GM23338 (cell line): ENCODE data around the gene TNNT2. TPM values are rescaled to one million over a fixed set of nuclear protein-coding genes. Genes with fewer than 3 reads are reported as not detected.

Experiments used
- ATAC-seq: fragments of 200-7000 bp; cut with Tn5 transposase; 3 replicates; pipeline ENCODE4 v1.9.1; 2020
- DNase-seq: peaks from one replicate; pipeline ENCODE4 v3.0.0-alpha.2; 2015; ENCODE audit warnings: low spot score
- H2AFZ ChIP-seq: fragments of 200-600 bp; sonication (generic); 2 replicates; pipeline ENCODE4 v1.8.0; 2016; ENCODE audit warnings: antibody characterized with exemption, mild to moderate bottlenecking, moderate library complexity
- H3F3A ChIP-seq: fragments of 200-600 bp; sonication (generic); replicated peaks from 2 replicates; pipeline ENCODE4 v1.8.0; 2017; ENCODE audit warnings: antibody characterized with exemption, mixed run types, low read depth
- H3K27ac ChIP-seq: fragments of 200-600 bp; sonication (generic); 2 replicates; pipeline ENCODE4 v1.6.1; 2016; ENCODE audit warnings: low read depth
- H3K27me3 ChIP-seq: fragments of 200-600 bp; sonication (generic); 2 replicates; pipeline ENCODE4 v1.8.0; 2016; ENCODE audit warnings: mild to moderate bottlenecking, mixed run types, moderate library complexity; ENCODE audit not compliant: insufficient read depth
- H3K36me3 ChIP-seq: fragments of 200-600 bp; sonication (generic); 2 replicates; pipeline ENCODE4 v1.8.0; 2016; ENCODE audit warnings: mild to moderate bottlenecking; ENCODE audit not compliant: insufficient read depth
- H3K4me1 ChIP-seq: fragments of 200-600 bp; sonication (generic); 2 replicates; pipeline ENCODE4 v1.8.0; 2016; ENCODE audit warnings: mild to moderate bottlenecking, moderate library complexity; ENCODE audit not compliant: insufficient read depth
- H3K4me2 ChIP-seq: fragments of 200-600 bp; sonication (generic); 2 replicates; pipeline ENCODE4 v1.7.1; 2017; ENCODE audit warnings: mixed run types
- H3K4me3 ChIP-seq: fragments of 200-600 bp; sonication (generic); 2 replicates; pipeline ENCODE4 v1.6.1; 2016; ENCODE audit warnings: mixed run types
- H3K79me2 ChIP-seq: fragments of 200-600 bp; sonication (generic); replicated peaks from 2 replicates; pipeline ENCODE4 v1.8.0; 2017; ENCODE audit warnings: mild to moderate bottlenecking; ENCODE audit not compliant: insufficient read depth
- H3K9me2 ChIP-seq: fragments of 200-600 bp; sonication (generic); 2 replicates; pipeline ENCODE4 v1.8.0; 2017; ENCODE audit not compliant: insufficient read depth
- H4K20me1 ChIP-seq: fragments of 200-600 bp; sonication (generic); replicated peaks from 2 replicates; pipeline ENCODE4 v1.8.0; 2017; ENCODE audit warnings: mild to moderate bottlenecking; ENCODE audit not compliant: insufficient read depth
- H3K27ac Mint-ChIP-seq: 2 replicates; pipeline ENCODE4 v1.8.0; 2020; ENCODE audit warnings: inconsistent platforms, mild to moderate bottlenecking, moderate library complexity, mixed read lengths
- H3K27me3 Mint-ChIP-seq: 3 replicates; pipeline ENCODE4 v1.8.0; 2022; ENCODE audit warnings: low read depth, mild to moderate bottlenecking, moderate library complexity, mixed read lengths, inconsistent platforms; ENCODE audit not compliant: insufficient read depth, poor library complexity
- H3K36me3 Mint-ChIP-seq: 3 replicates; pipeline ENCODE4 v1.8.0; 2021; ENCODE audit warnings: low read depth, mild to moderate bottlenecking, inconsistent platforms, moderate library complexity, mixed read lengths
- H3K4me1 Mint-ChIP-seq: 3 replicates; pipeline ENCODE4 v1.8.0; 2020; ENCODE audit warnings: mild to moderate bottlenecking, inconsistent platforms, mixed read lengths
- H3K4me3 Mint-ChIP-seq: 3 replicates; pipeline ENCODE4 v1.8.0; 2021; ENCODE audit warnings: moderate library complexity, mild to moderate bottlenecking, inconsistent platforms, mixed read lengths
- H3K9me3 Mint-ChIP-seq: 3 replicates; pipeline ENCODE4 v1.8.0; 2020; ENCODE audit warnings: moderate library complexity, mild to moderate bottlenecking, inconsistent platforms, mixed read lengths
- CREB1 ChIP-seq: fragments of 250-450 bp; sonication (Bioruptor Pico); IDR thresholded peaks from 2 replicates; pipeline ENCODE4 v1.5.0; 2020; ENCODE audit warnings: low read depth, mild to moderate bottlenecking, moderate library complexity
- CTCF ChIP-seq, 2 experiments: fragments of 200-600 bp in 1 of 2; sonication (generic) in 1 of 2; conservative IDR thresholded peaks; 2 replicates each; pipeline versions ENCODE4 v1.5.1 to v1.6.1; 2016 to 2017; ENCODE audit warnings: antibody characterized with exemption in 2 of 2, low read depth in 2 of 2, mild to moderate bottlenecking in 2 of 2, moderate library complexity in 1 of 2
- ETS1 ChIP-seq: IDR thresholded peaks from 2 replicates; pipeline ENCODE4 v1.6.1; 2016; ENCODE audit warnings: antibody characterized with exemption
- EZH2 ChIP-seq: fragments of 200-600 bp; sonication (generic); IDR thresholded peaks from one replicate; pipeline ENCODE4 v1.8.0; 2017; ENCODE audit warnings: antibody characterized with exemption, mild to moderate bottlenecking, low read depth; ENCODE audit not compliant: unreplicated experiment
- EZH2phosphoT487 ChIP-seq: fragments of 200-600 bp; sonication (generic); IDR thresholded peaks from one replicate; pipeline ENCODE4 v1.8.1; 2018; ENCODE audit warnings: antibody characterized with exemption; ENCODE audit not compliant: unreplicated experiment
- JUNB ChIP-seq: IDR thresholded peaks from one replicate; pipeline ENCODE4 v1.6.1; 2016; ENCODE audit warnings: antibody characterized with exemption; ENCODE audit not compliant: unreplicated experiment
- NANOG ChIP-seq: IDR thresholded peaks from 2 replicates; pipeline ENCODE4 v1.6.1; 2016; ENCODE audit warnings: antibody characterized with exemption, borderline replicate concordance
- POLR2AphosphoS5 ChIP-seq: IDR thresholded peaks from 2 replicates; pipeline ENCODE4 v1.6.1; 2016; ENCODE audit warnings: antibody characterized with exemption, low read depth
- STAT1 ChIP-seq: IDR thresholded peaks from one replicate; pipeline ENCODE4 v1.6.1; 2016; ENCODE audit warnings: antibody characterized with exemption; ENCODE audit not compliant: unreplicated experiment
- ZNF114 ChIP-seq: fragments of 250-450 bp; sonication (Bioruptor Pico); IDR thresholded peaks from 2 replicates; pipeline ENCODE4 v1.5.0; 2020; ENCODE audit warnings: mild to moderate bottlenecking, moderate library complexity
- ZNF331 ChIP-seq: fragments of 250-450 bp; sonication (Bioruptor Pico); IDR thresholded peaks from 2 replicates; pipeline ENCODE4 v1.5.0; 2020; ENCODE audit warnings: low read depth, mild to moderate bottlenecking, moderate library complexity
- polyA plus RNA-seq: library from polyadenylated mRNA; unstranded; fragments of >200 nt; fragmentation: Nextera tagmentation; extraction: Ambion mirVana; gene quantifications from 2 replicates; pipeline ENCODE4 v1.2.1, GENCODE V29; 2016
- total RNA-seq: library from RNA; depleted of rRNA; stranded (reverse); fragments of >200 nt; shearing (Covaris generic); gene quantifications from 2 replicates; pipeline ENCODE4 v1.2.3, GENCODE V29; 2014
- TF ChIP-seq, protein P1 (sequence below): IDR thresholded peaks from one replicate; pipeline ENCODE4 v1.6.1; 2018; ENCODE audit warnings: antibody characterized with exemption; ENCODE audit not compliant: unreplicated experiment
- TF ChIP-seq, protein P2 (sequence below): fragments of 250-450 bp; sonication (Bioruptor Pico); IDR thresholded peaks from 2 replicates; pipeline ENCODE4 v1.5.0; 2020; ENCODE audit warnings: mild to moderate bottlenecking, moderate library complexity

Gene TNNT2
- total and polyA plus RNA-seq, 2 experiments from 2014 or later: 7.5 to 19.1 TPM

DNA sequence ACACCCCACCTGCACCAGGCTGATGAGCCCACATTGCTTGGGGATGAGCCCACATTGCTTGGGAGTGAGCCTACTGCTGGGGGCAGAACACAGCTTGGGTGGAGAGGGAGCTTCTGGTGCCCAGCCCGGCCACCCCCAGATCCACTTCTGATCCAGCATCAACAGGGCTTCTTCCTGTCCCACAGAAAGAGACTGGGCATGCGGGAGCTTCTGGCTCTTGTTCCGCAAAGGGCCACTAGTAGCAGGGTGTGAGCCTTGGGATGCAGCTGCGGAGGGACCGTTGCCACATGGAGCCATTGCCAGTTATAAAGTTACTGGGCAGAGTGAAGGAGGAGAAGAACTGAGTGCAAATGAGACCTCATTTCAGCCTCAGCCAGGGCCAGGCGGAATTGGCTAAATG, 57.8 kb downstream of the TNNT2 start:
- Mint-ChIP-seq H3K4me1 (no peaks in the 10 kb centered on the region; the same call in 2 of the 3 replicates), H3K36me3 (no peaks in the 10 kb centered on the region), H3K27ac (no peak overlapping the region), H3K27me3 (peaks cover 8% of the 10 kb centered on the region), H3K4me3 (no peak overlapping the region), H3K9me3 (no peaks in the 10 kb centered on the region)
- no peaks in the 10 kb centered on the region for H4K20me1 ChIP-seq
- H2AFZ ChIP-seq: no peak overlapping the region
- no peak overlapping the region for H3K27ac ChIP-seq
- TF ChIP-seq ZNF331 (no peak), POLR2AphosphoS5 (no peak), JUNB (no peak), NANOG (no peak), ETS1 (no peak), EZH2 (no peak), EZH2phosphoT487 (no peak), CREB1 (CRISPR knock-in tag) (no peak), STAT1 (no peak), ZNF114 (CRISPR knock-in tag) (no peak), CTCF (conservative IDR thresholded peaks at IDR 0.05; ENCODE audit: low read depth in 2 of 2) (no peak)
- TF ChIP-seq, protein P1, sequence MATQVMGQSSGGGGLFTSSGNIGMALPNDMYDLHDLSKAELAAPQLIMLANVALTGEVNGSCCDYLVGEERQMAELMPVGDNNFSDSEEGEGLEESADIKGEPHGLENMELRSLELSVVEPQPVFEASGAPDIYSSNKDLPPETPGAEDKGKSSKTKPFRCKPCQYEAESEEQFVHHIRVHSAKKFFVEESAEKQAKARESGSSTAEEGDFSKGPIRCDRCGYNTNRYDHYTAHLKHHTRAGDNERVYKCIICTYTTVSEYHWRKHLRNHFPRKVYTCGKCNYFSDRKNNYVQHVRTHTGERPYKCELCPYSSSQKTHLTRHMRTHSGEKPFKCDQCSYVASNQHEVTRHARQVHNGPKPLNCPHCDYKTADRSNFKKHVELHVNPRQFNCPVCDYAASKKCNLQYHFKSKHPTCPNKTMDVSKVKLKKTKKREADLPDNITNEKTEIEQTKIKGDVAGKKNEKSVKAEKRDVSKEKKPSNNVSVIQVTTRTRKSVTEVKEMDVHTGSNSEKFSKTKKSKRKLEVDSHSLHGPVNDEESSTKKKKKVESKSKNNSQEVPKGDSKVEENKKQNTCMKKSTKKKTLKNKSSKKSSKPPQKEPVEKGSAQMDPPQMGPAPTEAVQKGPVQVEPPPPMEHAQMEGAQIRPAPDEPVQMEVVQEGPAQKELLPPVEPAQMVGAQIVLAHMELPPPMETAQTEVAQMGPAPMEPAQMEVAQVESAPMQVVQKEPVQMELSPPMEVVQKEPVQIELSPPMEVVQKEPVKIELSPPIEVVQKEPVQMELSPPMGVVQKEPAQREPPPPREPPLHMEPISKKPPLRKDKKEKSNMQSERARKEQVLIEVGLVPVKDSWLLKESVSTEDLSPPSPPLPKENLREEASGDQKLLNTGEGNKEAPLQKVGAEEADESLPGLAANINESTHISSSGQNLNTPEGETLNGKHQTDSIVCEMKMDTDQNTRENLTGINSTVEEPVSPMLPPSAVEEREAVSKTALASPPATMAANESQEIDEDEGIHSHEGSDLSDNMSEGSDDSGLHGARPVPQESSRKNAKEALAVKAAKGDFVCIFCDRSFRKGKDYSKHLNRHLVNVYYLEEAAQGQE: no peak
- TF ChIP-seq, protein P2, sequence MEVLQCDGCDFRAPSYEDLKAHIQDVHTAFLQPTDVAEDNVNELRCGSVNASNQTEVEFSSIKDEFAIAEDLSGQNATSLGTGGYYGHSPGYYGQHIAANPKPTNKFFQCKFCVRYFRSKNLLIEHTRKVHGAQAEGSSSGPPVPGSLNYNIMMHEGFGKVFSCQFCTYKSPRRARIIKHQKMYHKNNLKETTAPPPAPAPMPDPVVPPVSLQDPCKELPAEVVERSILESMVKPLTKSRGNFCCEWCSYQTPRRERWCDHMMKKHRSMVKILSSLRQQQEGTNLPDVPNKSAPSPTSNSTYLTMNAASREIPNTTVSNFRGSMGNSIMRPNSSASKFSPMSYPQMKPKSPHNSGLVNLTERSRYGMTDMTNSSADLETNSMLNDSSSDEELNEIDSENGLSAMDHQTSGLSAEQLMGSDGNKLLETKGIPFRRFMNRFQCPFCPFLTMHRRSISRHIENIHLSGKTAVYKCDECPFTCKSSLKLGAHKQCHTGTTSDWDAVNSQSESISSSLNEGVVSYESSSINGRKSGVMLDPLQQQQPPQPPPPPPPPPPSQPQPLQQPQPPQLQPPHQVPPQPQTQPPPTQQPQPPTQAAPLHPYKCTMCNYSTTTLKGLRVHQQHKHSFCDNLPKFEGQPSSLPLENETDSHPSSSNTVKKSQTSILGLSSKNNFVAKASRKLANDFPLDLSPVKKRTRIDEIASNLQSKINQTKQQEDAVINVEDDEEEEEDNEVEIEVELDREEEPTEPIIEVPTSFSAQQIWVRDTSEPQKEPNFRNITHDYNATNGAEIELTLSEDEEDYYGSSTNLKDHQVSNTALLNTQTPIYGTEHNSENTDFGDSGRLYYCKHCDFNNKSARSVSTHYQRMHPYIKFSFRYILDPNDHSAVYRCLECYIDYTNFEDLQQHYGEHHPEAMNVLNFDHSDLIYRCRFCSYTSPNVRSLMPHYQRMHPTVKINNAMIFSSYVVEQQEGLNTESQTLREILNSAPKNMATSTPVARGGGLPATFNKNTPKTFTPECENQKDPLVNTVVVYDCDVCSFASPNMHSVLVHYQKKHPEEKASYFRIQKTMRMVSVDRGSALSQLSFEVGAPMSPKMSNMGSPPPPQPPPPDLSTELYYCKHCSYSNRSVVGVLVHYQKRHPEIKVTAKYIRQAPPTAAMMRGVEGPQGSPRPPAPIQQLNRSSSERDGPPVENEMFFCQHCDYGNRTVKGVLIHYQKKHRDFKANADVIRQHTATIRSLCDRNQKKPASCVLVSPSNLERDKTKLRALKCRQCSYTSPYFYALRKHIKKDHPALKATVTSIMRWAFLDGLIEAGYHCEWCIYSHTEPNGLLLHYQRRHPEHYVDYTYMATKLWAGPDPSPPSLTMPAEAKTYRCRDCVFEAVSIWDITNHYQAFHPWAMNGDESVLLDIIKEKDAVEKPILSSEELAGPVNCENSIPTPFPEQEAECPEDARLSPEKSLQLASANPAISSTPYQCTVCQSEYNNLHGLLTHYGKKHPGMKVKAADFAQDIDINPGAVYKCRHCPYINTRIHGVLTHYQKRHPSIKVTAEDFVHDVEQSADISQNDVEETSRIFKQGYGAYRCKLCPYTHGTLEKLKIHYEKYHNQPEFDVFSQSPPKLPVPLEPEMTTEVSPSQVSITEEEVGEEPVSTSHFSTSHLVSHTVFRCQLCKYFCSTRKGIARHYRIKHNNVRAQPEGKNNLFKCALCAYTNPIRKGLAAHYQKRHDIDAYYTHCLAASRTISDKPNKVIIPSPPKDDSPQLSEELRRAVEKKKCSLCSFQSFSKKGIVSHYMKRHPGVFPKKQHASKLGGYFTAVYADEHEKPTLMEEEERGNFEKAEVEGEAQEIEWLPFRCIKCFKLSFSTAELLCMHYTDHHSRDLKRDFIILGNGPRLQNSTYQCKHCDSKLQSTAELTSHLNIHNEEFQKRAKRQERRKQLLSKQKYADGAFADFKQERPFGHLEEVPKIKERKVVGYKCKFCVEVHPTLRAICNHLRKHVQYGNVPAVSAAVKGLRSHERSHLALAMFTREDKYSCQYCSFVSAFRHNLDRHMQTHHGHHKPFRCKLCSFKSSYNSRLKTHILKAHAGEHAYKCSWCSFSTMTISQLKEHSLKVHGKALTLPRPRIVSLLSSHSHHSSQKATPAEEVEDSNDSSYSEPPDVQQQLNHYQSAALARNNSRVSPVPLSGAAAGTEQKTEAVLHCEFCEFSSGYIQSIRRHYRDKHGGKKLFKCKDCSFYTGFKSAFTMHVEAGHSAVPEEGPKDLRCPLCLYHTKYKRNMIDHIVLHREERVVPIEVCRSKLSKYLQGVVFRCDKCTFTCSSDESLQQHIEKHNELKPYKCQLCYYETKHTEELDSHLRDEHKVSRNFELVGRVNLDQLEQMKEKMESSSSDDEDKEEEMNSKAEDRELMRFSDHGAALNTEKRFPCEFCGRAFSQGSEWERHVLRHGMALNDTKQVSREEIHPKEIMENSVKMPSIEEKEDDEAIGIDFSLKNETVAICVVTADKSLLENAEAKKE (CRISPR knock-in tag): no peak
- 0 out of 2 replicates have a peak, but pooled peaks cover 6% of the 10 kb centered on the region for H3K9me2 ChIP-seq
- H3K36me3 ChIP-seq: no peaks in the 10 kb centered on the region
- no peaks in the 10 kb centered on the region for H3K79me2 ChIP-seq
- no peak overlapping the region for H3K4me2 ChIP-seq
- DNase-seq (no peak), ATAC-seq (no peak)
- H3K4me1 ChIP-seq: no peaks in the 10 kb centered on the region
- H3K4me3 ChIP-seq: no peak overlapping the region
- no peaks in the 10 kb centered on the region for H3F3A ChIP-seq
- H3K27me3 ChIP-seq: no peaks in the 10 kb centered on the region
